Muscle layer of colon (tissue), 2 donors: ENCODE results near the gene CACNA1E.

Source experiments
- H3K27ac ChIP-seq: one replicate; pipeline ENCODE4 v1.7.0; 2013; ENCODE audit warnings: low read depth, mild to moderate bottlenecking, low read length, moderate library complexity
- H3K27me3 ChIP-seq, 2 donors: one replicate each; pipeline ENCODE4 v1.7.0; 2013; ENCODE audit warnings: low read length in 2 of 2, mild to moderate bottlenecking in 2 of 2; ENCODE audit not compliant: insufficient read depth in 2 of 2, control insufficient read depth in 1 of 2
- H3K36me3 ChIP-seq: one replicate; pipeline ENCODE4 v1.7.0; 2013; ENCODE audit warnings: mild to moderate bottlenecking, low read length; ENCODE audit not compliant: insufficient read depth
- H3K4me1 ChIP-seq: one replicate; pipeline ENCODE4 v1.7.0; 2013; ENCODE audit warnings: mild to moderate bottlenecking, low read length; ENCODE audit not compliant: insufficient read depth
- H3K4me3 ChIP-seq, 2 donors: one replicate each; pipeline ENCODE4 v1.7.0; 2013; ENCODE audit warnings: low read length in 2 of 2, low read depth in 1 of 2, mild to moderate bottlenecking in 1 of 2, moderate library complexity in 1 of 2
- H3K9ac ChIP-seq: one replicate; pipeline ENCODE4 v1.7.0; 2013; ENCODE audit warnings: low read length
- H3K9me3 ChIP-seq: one replicate; pipeline ENCODE4 v1.7.0; 2013; ENCODE audit warnings: mild to moderate bottlenecking, low read length
- donor health status: abdominal sarcoma.
- donor health status: Adenocarcinoma of cecum.

CACNA1E gene

GRCh38 chr1:181777812-181778211 lies 294.5 kb downstream of the CACNA1E start:
- no peaks in the 10 kb centered on the region for H3K36me3 ChIP-seq
- no peak overlapping the region for H3K4me3 ChIP-seq
- no peak overlapping the region for H3K9ac ChIP-seq
- no peaks in the 10 kb centered on the region for H3K4me1 ChIP-seq
- H3K9me3 ChIP-seq, result no peaks in the 10 kb centered on the region
- no peak overlapping the region for H3K27ac ChIP-seq
- H3K27me3 ChIP-seq, result no peaks in the 10 kb centered on the region

- Histone ChIP-seq H3K4me3 (no peak overlapping the region), H3K27ac (no peak overlapping the region), H3K27me3 (no peaks in the 10 kb centered on the region), H3K36me3 (no peaks in the 10 kb centered on the region), H3K9me3 (no peaks in the 10 kb centered on the region), H3K9ac (no peak overlapping the region), H3K4me1 (no peaks in the 10 kb centered on the region)
These were observed 295.4 kb downstream of the CACNA1E start for GRCh38 chr1:181778640-181779260.

- H3K9ac ChIP-seq, result no peak overlapping the region
- H3K27me3 ChIP-seq, result no peaks in the 10 kb centered on the region
- no peaks in the 10 kb centered on the region for H3K9me3 ChIP-seq
- H3K4me3 ChIP-seq, result no peak overlapping the region
- no peaks in the 10 kb centered on the region for H3K36me3 ChIP-seq
- no peak overlapping the region for H3K27ac ChIP-seq
- H3K4me1 ChIP-seq, result no peaks in the 10 kb centered on the region
These were observed 296.0 kb downstream of the CACNA1E start for GRCh38 chr1:181779343-181779742.

- no peak overlapping the region for H3K27ac ChIP-seq
- H3K36me3 ChIP-seq, result no peaks in the 10 kb centered on the region
- H3K9ac ChIP-seq, result no peak overlapping the region
- no peaks in the 10 kb centered on the region for H3K9me3 ChIP-seq
- no peak overlapping the region for H3K4me3 ChIP-seq
- no peaks in the 10 kb centered on the region for H3K27me3 ChIP-seq
- no peaks in the 10 kb centered on the region for H3K4me1 ChIP-seq
These were observed 299.9 kb downstream of the CACNA1E start for GRCh38 chr1:181783208-181783607.

- Histone ChIP-seq H3K9me3 (no peaks in the 10 kb centered on the region), H3K36me3 (no peaks in the 10 kb centered on the region), H3K27me3 (no peaks in the 10 kb centered on the region), H3K4me3 (no peak overlapping the region), H3K27ac (no peak overlapping the region), H3K4me1 (no peaks in the 10 kb centered on the region), H3K9ac (no peak overlapping the region)
These were observed 300.8 kb downstream of the CACNA1E start for GRCh38 chr1:181784039-181784683.

- Histone ChIP-seq H3K4me3 (no peak overlapping the region), H3K36me3 (no peaks in the 10 kb centered on the region), H3K9me3 (no peaks in the 10 kb centered on the region), H3K4me1 (no peaks in the 10 kb centered on the region), H3K9ac (no peak overlapping the region), H3K27me3 (no peaks in the 10 kb centered on the region), H3K27ac (no peak overlapping the region)
These were observed 306.1 kb downstream of the CACNA1E start for GRCh38 chr1:181789395-181789794.

- H3K27me3 ChIP-seq, result no peaks in the 10 kb centered on the region
- H3K27ac ChIP-seq, result no peak overlapping the region
- H3K4me3 ChIP-seq, result no peak overlapping the region
- H3K36me3 ChIP-seq, result no peaks in the 10 kb centered on the region
- H3K9me3 ChIP-seq, result no peaks in the 10 kb centered on the region
- no peak overlapping the region for H3K9ac ChIP-seq
- no peaks in the 10 kb centered on the region for H3K4me1 ChIP-seq
These were observed 308.4 kb downstream of the CACNA1E start for GRCh38 chr1:181791721-181792120.

- Histone ChIP-seq H3K4me1 (no peaks in the 10 kb centered on the region), H3K27ac (no peak overlapping the region), H3K9ac (no peak overlapping the region), H3K9me3 (no peaks in the 10 kb centered on the region), H3K27me3 (no peaks in the 10 kb centered on the region), H3K4me3 (no peak overlapping the region), H3K36me3 (no peaks in the 10 kb centered on the region)
These were observed 310.5 kb downstream of the CACNA1E start for GRCh38 chr1:181793831-181794230.

GRCh38 chr1:181794332-181794731 lies 311.0 kb downstream of the CACNA1E start:
- no peak overlapping the region for H3K9ac ChIP-seq
- no peaks in the 10 kb centered on the region for H3K27me3 ChIP-seq
- no peak overlapping the region for H3K4me3 ChIP-seq
- H3K27ac ChIP-seq, result no peak overlapping the region
- no peaks in the 10 kb centered on the region for H3K9me3 ChIP-seq
- H3K4me1 ChIP-seq, result no peaks in the 10 kb centered on the region
- no peaks in the 10 kb centered on the region for H3K36me3 ChIP-seq

GRCh38 chr1:181798191-181798926 lies 315.0 kb downstream of the CACNA1E start:
- H3K27ac ChIP-seq, result no peak overlapping the region
- H3K4me1 ChIP-seq, result no peaks in the 10 kb centered on the region
- H3K4me3 ChIP-seq, result no peak overlapping the region

GRCh38 chr1:181801617-181802016 lies 318.3 kb downstream of the CACNA1E start:
- H3K27me3 ChIP-seq, result no peaks in the 10 kb centered on the region
- no peaks in the 10 kb centered on the region for H3K36me3 ChIP-seq
- no peaks in the 10 kb centered on the region for H3K9me3 ChIP-seq
- H3K4me3 ChIP-seq, result no peak overlapping the region
- H3K27ac ChIP-seq, result no peak overlapping the region
- no peaks in the 10 kb centered on the region for H3K4me1 ChIP-seq
- no peak overlapping the region for H3K9ac ChIP-seq

More at GRCh38 chr1:181798191-181798926, 315.0 kb downstream of the CACNA1E start:
- no peaks in the 10 kb centered on the region for H3K36me3 ChIP-seq
- H3K27me3 ChIP-seq, result no peaks in the 10 kb centered on the region
- no peak overlapping the region for H3K9ac ChIP-seq
- no peaks in the 10 kb centered on the region for H3K9me3 ChIP-seq
